ENCODE results near the gene SHB.

The SHB gene

GRCh38 chr9:37939575-37940095, 129.4 kb downstream of the SHB start:
- no peak for DNase-seq

- peak in 15 of 51 donors; percentile 16 to 73 (median 30) for DNase-seq
These were observed 130.7 kb downstream of the SHB start for GRCh38 chr9:37938121-37938891.

GRCh38 chr9:37937366-37937765, 131.7 kb downstream of the SHB start:
- DNase-seq: no peak

- DNase-seq: no peak
These were observed 132.1 kb downstream of the SHB start for GRCh38 chr9:37936965-37937364.

- no peak for DNase-seq
These were observed 132.7 kb downstream of the SHB start for GRCh38 chr9:37936376-37936775.

- DNase-seq: no peak
These were observed 133.9 kb downstream of the SHB start for GRCh38 chr9:37935096-37935495.

GRCh38 chr9:37931592-37931991, 137.4 kb downstream of the SHB start:
- DNase-seq: no peak

- no peak for DNase-seq
These were observed 139.6 kb downstream of the SHB start for GRCh38 chr9:37929441-37929895.

GRCh38 chr9:37928552-37929430, 140.2 kb downstream of the SHB start:
- no peak for DNase-seq

- DNase-seq: peak in 1 of 51 donors; percentile 8
These were observed 141.2 kb downstream of the SHB start for GRCh38 chr9:37927601-37928551.

GRCh38 chr9:37927132-37927531, 141.9 kb downstream of the SHB start:
- no peak for DNase-seq

- no peak for DNase-seq
These were observed 142.3 kb downstream of the SHB start for GRCh38 chr9:37926737-37927118.

- DNase-seq: no peak
These were observed 143.0 kb downstream of the SHB start for GRCh38 chr9:37925786-37926736.

GRCh38 chr9:37925006-37925405, 144.0 kb downstream of the SHB start:
- DNase-seq: no peak

- DNase-seq: no peak
These were observed 144.5 kb downstream of the SHB start for GRCh38 chr9:37924538-37924937.

GRCh38 chr9:37923796-37924427, 145.1 kb downstream of the SHB start:
- no peak for DNase-seq

GRCh38 chr9:37923118-37923795, 145.8 kb downstream of the SHB start:
- no peak for DNase-seq

GRCh38 chr9:37922363-37923117, 146.5 kb downstream of the SHB start:
- DNase-seq: no peak
